Thyroid gland (tissue), 4 donors: Measurements from ENCODE around the gene COMT.

ENCODE experiments used
- CTCF ChIP-seq, 6 experiments: fragments of 200-600 bp in 3 of 6; fragments of 450-650 bp in 3 of 6; sonication (generic) in 3 of 6; IDR thresholded peaks; one replicate each; pipeline ENCODE4 v1.5.1; 2016 to 2019; ENCODE audit warnings: antibody characterized with exemption in 6 of 6, mild to moderate bottlenecking in 2 of 6, inconsistent platforms in 1 of 6, moderate library complexity in 1 of 6
- POLR2A ChIP-seq, 2 donors: fragments of 450-650 bp; IDR thresholded peaks; one replicate each; pipeline ENCODE4 v1.6.1; 2017; ENCODE audit warnings: antibody characterized with exemption in 2 of 2, mild to moderate bottlenecking in 2 of 2, moderate library complexity in 1 of 2

- TF ChIP-seq CTCF (IDR thresholded peaks at IDR 0.05), result no peak
- no peak for TF ChIP-seq POLR2A (IDR thresholded peaks at IDR 0.05)
Observed at GRCh38 chr22:19988965-19989724, 47.6 kb downstream of the COMT start.
